ENCODE results near the gene LRFN5.

LRFN5 gene

GRCh38 chr14:41799817-41800216 is 193.1 kb downstream of the LRFN5 start:
- Histone ChIP-seq H3K9me3 (ENCODE audit: control insufficient read depth, low read length) (no peaks in the 10 kb centered on the region), H3K4me1 (no peaks in the 10 kb centered on the region), H3K9ac (no peak overlapping the region), H3K36me3 (ENCODE audit: control insufficient read depth, insufficient read depth, low read length) (no peaks in the 10 kb centered on the region), H3K4me2 (ENCODE audit: low read length) (no peak overlapping the region), H3K27ac (no peak overlapping the region), H3K27me3 (ENCODE audit: control insufficient read depth, insufficient read depth, low read length) (no peaks in the 10 kb centered on the region), H3K79me2 (no peaks in the 10 kb centered on the region), H2AFZ (no peak overlapping the region), H3K4me3 (ENCODE audit: low read depth, low read length) (no peak overlapping the region)
- TF ChIP-seq CTCF (IDR thresholded peaks at IDR 0.05), result no peak

- Histone ChIP-seq H3K4me3 (ENCODE audit: low read depth, low read length) (no peak overlapping the region), H3K9ac (no peak overlapping the region), H3K4me1 (no peaks in the 10 kb centered on the region), H3K27me3 (ENCODE audit: control insufficient read depth, insufficient read depth, low read length) (no peaks in the 10 kb centered on the region), H2AFZ (no peak overlapping the region), H3K36me3 (ENCODE audit: control insufficient read depth, insufficient read depth, low read length) (no peaks in the 10 kb centered on the region), H3K4me2 (ENCODE audit: low read length) (no peak overlapping the region), H3K27ac (no peak overlapping the region), H3K9me3 (ENCODE audit: control insufficient read depth, low read length) (no peaks in the 10 kb centered on the region), H3K79me2 (no peaks in the 10 kb centered on the region)
- TF ChIP-seq CTCF (IDR thresholded peaks at IDR 0.05), result no peak
These were observed 199.0 kb downstream of the LRFN5 start for GRCh38 chr14:41805633-41806032.

- Histone ChIP-seq H3K4me2 (ENCODE audit: low read length) (no peak overlapping the region), H3K4me3 (ENCODE audit: low read depth, low read length) (no peak overlapping the region), H3K9ac (no peak overlapping the region), H3K9me3 (ENCODE audit: control insufficient read depth, low read length) (no peaks in the 10 kb centered on the region), H3K36me3 (ENCODE audit: control insufficient read depth, insufficient read depth, low read length) (no peaks in the 10 kb centered on the region), H3K79me2 (no peaks in the 10 kb centered on the region), H3K4me1 (no peaks in the 10 kb centered on the region), H3K27ac (no peak overlapping the region), H3K27me3 (ENCODE audit: control insufficient read depth, insufficient read depth, low read length) (no peaks in the 10 kb centered on the region), H2AFZ (no peak overlapping the region)
- no peak for TF ChIP-seq CTCF (IDR thresholded peaks at IDR 0.05)
These were observed 199.8 kb downstream of the LRFN5 start for GRCh38 chr14:41806366-41806975.

- Histone ChIP-seq H3K36me3 (ENCODE audit: control insufficient read depth, insufficient read depth, low read length) (no peaks in the 10 kb centered on the region), H3K4me3 (ENCODE audit: low read depth, low read length) (no peak overlapping the region), H3K9me3 (ENCODE audit: control insufficient read depth, low read length) (no peaks in the 10 kb centered on the region), H3K4me2 (ENCODE audit: low read length) (no peak overlapping the region), H3K4me1 (no peaks in the 10 kb centered on the region), H2AFZ (no peak overlapping the region), H3K27ac (no peak overlapping the region), H3K79me2 (no peaks in the 10 kb centered on the region), H3K9ac (no peak overlapping the region), H3K27me3 (ENCODE audit: control insufficient read depth, insufficient read depth, low read length) (no peaks in the 10 kb centered on the region)
- TF ChIP-seq CTCF (IDR thresholded peaks at IDR 0.05), result no peak
These were observed 203.7 kb downstream of the LRFN5 start for GRCh38 chr14:41810362-41810761.

- Histone ChIP-seq H3K27ac (no peak overlapping the region), H3K4me2 (ENCODE audit: low read length) (no peak overlapping the region), H3K36me3 (ENCODE audit: control insufficient read depth, insufficient read depth, low read length) (no peaks in the 10 kb centered on the region), H3K4me3 (ENCODE audit: low read depth, low read length) (no peak overlapping the region), H3K9ac (no peak overlapping the region), H3K79me2 (no peaks in the 10 kb centered on the region), H3K9me3 (ENCODE audit: control insufficient read depth, low read length) (no peaks in the 10 kb centered on the region), H2AFZ (no peak overlapping the region), H3K27me3 (ENCODE audit: control insufficient read depth, insufficient read depth, low read length) (no peaks in the 10 kb centered on the region), H3K4me1 (no peaks in the 10 kb centered on the region)
- no peak for TF ChIP-seq CTCF (IDR thresholded peaks at IDR 0.05)
These were observed 210.9 kb downstream of the LRFN5 start for GRCh38 chr14:41817626-41818025.
